Measurements from ENCODE around the gene RAP2A. TPM values are rescaled to one million over a fixed set of nuclear protein-coding genes. Genes with fewer than 3 reads are reported as not detected.

RAP2A gene
- total RNA-seq, 6 experiments from 2014 or later = 14.7 to 21.6 (median 18.5) TPM

DNA sequence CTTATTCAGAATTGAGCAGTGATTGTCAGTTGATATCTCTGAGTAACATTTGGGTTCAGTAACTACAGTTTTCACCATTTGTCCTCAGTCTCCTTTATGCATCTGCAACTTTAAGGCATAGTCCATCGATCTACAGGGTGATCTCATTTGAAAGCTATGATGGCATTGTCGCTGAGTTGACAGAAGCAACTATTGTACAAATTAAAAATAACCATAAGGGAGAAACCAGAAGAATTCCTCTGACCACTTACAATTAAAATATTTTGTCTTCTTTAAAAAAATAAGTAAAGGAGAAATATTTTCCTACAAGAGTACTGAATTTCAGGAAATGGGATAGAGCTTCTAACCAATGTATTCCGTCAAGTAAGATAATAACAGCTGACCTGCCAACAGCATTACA lies 30.6 kb downstream of the RAP2A start:
- Mint-ChIP-seq H3K36me3 (ENCODE audit: low read depth) (0 out of 2 replicates have a peak, but pooled peaks cover 4% of the 10 kb centered on the region), H3K4me3 (no peak overlapping the region), H3K9me3 (no peaks in the 10 kb centered on the region), H3K27ac (no peak overlapping the region), H3K4me1 (ENCODE audit: low read depth) (peaks cover 8% of the 10 kb centered on the region), H3K27me3 (ENCODE audit: insufficient read depth) (no peaks in the 10 kb centered on the region)
- no peak for DNase-seq
- no peak for TF ChIP-seq CTCF (IDR thresholded peaks at IDR 0.05)

GRCh38 chr13:97466722-97467121 lies 32.8 kb downstream of the RAP2A start:
- H3K4me1 Mint-ChIP-seq (ENCODE audit: low read depth) = no peaks in the 10 kb centered on the region
- no peaks in the 10 kb centered on the region for H3K27me3 Mint-ChIP-seq (ENCODE audit: insufficient read depth)
- no peak for TF ChIP-seq CTCF (IDR thresholded peaks at IDR 0.05)
- no peak overlapping the region for H3K27ac Mint-ChIP-seq
- H3K4me3 Mint-ChIP-seq = no peak overlapping the region
- H3K9me3 Mint-ChIP-seq = no peaks in the 10 kb centered on the region
- no peak for DNase-seq
- H3K36me3 Mint-ChIP-seq (ENCODE audit: low read depth) = 0 out of 2 replicates have a peak, but pooled peaks cover 4% of the 10 kb centered on the region

GRCh38 chr13:97468331-97468730 lies 34.4 kb downstream of the RAP2A start:
- Mint-ChIP-seq H3K27me3 (ENCODE audit: insufficient read depth) (no peaks in the 10 kb centered on the region), H3K27ac (no peak overlapping the region), H3K4me3 (no peak overlapping the region), H3K36me3 (ENCODE audit: low read depth) (0 out of 2 replicates have a peak, but pooled peaks cover 4% of the 10 kb centered on the region), H3K9me3 (no peaks in the 10 kb centered on the region), H3K4me1 (ENCODE audit: low read depth) (no peaks in the 10 kb centered on the region)
- no peak for DNase-seq
- TF ChIP-seq CTCF (IDR thresholded peaks at IDR 0.05) = no peak

DNA sequence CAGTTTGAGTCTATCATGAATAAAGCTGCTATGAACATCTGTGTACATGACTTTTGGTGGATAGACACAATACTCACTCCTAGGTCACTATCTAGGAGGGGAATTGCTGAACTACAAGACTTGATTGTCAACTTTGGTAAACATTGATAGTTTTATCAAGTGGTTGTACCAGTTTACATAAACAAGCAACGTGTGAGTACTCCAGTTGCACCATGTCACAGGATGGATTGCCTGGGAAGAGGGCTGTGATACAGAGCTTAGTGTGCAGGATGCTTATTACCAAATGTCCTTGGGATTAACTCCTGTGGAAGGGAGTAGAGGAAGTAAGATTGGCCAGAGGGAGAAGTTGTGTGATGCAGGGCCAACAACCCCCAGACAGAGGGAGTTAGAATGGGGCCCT lies 37.7 kb downstream of the RAP2A start:
- no peaks in the 10 kb centered on the region for H3K36me3 Mint-ChIP-seq (ENCODE audit: low read depth)
- H3K4me3 Mint-ChIP-seq = no peak overlapping the region
- no peak for DNase-seq
- no peaks in the 10 kb centered on the region; the same call in 1 of the 2 replicates for H3K27me3 Mint-ChIP-seq (ENCODE audit: insufficient read depth)
- H3K27ac Mint-ChIP-seq = no peak overlapping the region
- H3K9me3 Mint-ChIP-seq = no peaks in the 10 kb centered on the region
- TF ChIP-seq CTCF (IDR thresholded peaks at IDR 0.05) = no peak
- no peaks in the 10 kb centered on the region for H3K4me1 Mint-ChIP-seq (ENCODE audit: low read depth)

DNA sequence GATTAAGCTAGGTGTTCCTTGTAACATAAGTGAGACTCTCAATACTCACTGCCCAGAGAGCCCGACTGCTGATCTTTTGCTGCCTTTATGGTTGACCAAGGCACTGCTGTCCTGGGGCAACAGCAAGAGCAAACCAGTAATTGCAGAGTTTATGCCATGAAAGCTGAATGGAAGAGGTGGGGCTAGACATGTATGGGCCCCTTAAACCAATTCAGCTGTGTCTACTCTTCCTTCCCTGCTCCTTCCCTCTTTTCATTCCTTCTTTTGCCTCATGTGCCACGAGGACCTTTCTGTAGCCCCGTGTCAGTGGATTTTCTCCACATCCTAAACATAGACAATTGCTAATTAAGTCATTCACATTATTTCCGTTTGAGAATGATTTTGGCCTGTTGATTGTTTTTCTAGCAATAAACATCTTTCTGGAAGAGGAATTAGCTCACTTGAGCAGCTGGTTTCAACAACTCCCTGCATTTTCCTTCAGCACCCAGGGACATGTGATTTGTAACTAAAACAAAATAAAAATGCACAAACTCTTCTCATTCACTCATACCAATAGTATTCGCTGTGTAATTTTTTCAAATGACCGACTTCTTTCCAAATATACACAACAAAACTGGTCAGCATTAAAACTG lies 40.5 kb downstream of the RAP2A start:
- no peak for DNase-seq

More for the DNA sequence above, 40.5 kb downstream of the RAP2A start:
- Mint-ChIP-seq H3K4me3 (no peak overlapping the region), H3K9me3 (no peaks in the 10 kb centered on the region), H3K27me3 (ENCODE audit: insufficient read depth) (no peaks in the 10 kb centered on the region; the same call in 1 of the 2 replicates), H3K36me3 (ENCODE audit: low read depth) (no peaks in the 10 kb centered on the region), H3K27ac (no peak overlapping the region), H3K4me1 (ENCODE audit: low read depth) (no peaks in the 10 kb centered on the region)
- no peak for TF ChIP-seq CTCF (IDR thresholded peaks at IDR 0.05)

All from HFFc6 (cell line).